HepG2 (cell line): Measurements from ENCODE around the gene PRKCSH.

ENCODE experiments used
- CBX2 ChIP-seq, 2 experiments: fragments of 200-600 bp in 1 of 2; sonication (generic); formaldehyde crosslinking in 1 of 2; IDR thresholded peaks; 2 replicates each; pipeline versions ENCODE4 v1.7.0 to v1.8.1; 2018 to 2022; ENCODE audit warnings: low read depth in 2 of 2, low read length in 1 of 2, mild to moderate bottlenecking in 1 of 2, missing genetic modification reagents in 1 of 2
- CEBPG ChIP-seq: IDR thresholded peaks from 2 replicates; pipeline ENCODE4 v1.6.1; 2016
- HNRNPK ChIP-seq: fragments of 200-400 bp; formaldehyde crosslinking; IDR thresholded peaks from 2 replicates; pipeline ENCODE4 v1.6.1; 2018; ENCODE audit warnings: low read length, low read depth, moderate library complexity, mild to moderate bottlenecking; ENCODE audit not compliant: poor library complexity, severe bottlenecking
- IKZF4 ChIP-seq: sonication (generic); formaldehyde crosslinking; IDR thresholded peaks from 2 replicates; pipeline ENCODE4 v1.5.1; 2020; ENCODE audit warnings: borderline replicate concordance, mild to moderate bottlenecking, low read depth, missing genetic modification reagents; ENCODE audit errors: not compliant biosample characterization
- NFIC ChIP-seq: IDR thresholded peaks from 2 replicates; pipeline ENCODE4 v1.6.1; 2012; ENCODE audit warnings: mild to moderate bottlenecking, low read length, inconsistent platforms
- SMARCC2 ChIP-seq: fragments of 450-650 bp; IDR thresholded peaks from 2 replicates; pipeline ENCODE4 v1.6.1; 2017; ENCODE audit warnings: antibody characterized with exemption, mild to moderate bottlenecking
- ZBTB20 ChIP-seq: sonication (generic); formaldehyde crosslinking; IDR thresholded peaks from 2 replicates; pipeline ENCODE4 v1.8.1; 2023; ENCODE audit warnings: missing genetic modification reagents, low read depth, mild to moderate bottlenecking, borderline replicate concordance
- ZNF12 ChIP-seq: sonication (generic); formaldehyde crosslinking; IDR thresholded peaks from 2 replicates; pipeline ENCODE4 v1.5.0; 2020; ENCODE audit warnings: missing genetic modification reagents
- ZNF777 ChIP-seq: sonication (generic); formaldehyde crosslinking; IDR thresholded peaks from 2 replicates; pipeline ENCODE4 v1.4.0; 2020; ENCODE audit warnings: missing genetic modification reagents
- TF ChIP-seq, protein P1 (sequence below): sonication (generic); formaldehyde crosslinking; IDR thresholded peaks from 2 replicates; pipeline ENCODE4 v1.4.0; 2020; ENCODE audit warnings: missing genetic modification reagents
- TF ChIP-seq, protein P2 (sequence below): sonication (generic); formaldehyde crosslinking; IDR thresholded peaks from 2 replicates; pipeline ENCODE4 v1.5.0; 2020; ENCODE audit warnings: mild to moderate bottlenecking, missing genetic modification reagents, moderate library complexity

GRCh38 chr19:11478167-11479089, 43.0 kb downstream of the PRKCSH start:
- TF ChIP-seq CEBPG (CRISPR knock-in tag) (no peak), HNRNPK (no peak), CBX2 (IDR thresholded peaks at IDR 0.05; ENCODE audit: low read depth, low read length) (no peak), CBX2 (CRISPR knock-in tag; IDR thresholded peaks at IDR 0.05; ENCODE audit: low read depth) (no peak), NFIC (no peak), SMARCC2 (no peak), ZNF777 (CRISPR knock-in tag) (no peak), ZBTB20 (CRISPR knock-in tag) (no peak), IKZF4 (CRISPR knock-in tag) (no peak), ZNF12 (CRISPR knock-in tag) (no peak)
- TF ChIP-seq, protein P1, sequence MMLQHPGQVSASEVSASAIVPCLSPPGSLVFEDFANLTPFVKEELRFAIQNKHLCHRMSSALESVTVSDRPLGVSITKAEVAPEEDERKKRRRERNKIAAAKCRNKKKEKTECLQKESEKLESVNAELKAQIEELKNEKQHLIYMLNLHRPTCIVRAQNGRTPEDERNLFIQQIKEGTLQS, result no peak
- TF ChIP-seq, protein P2, sequence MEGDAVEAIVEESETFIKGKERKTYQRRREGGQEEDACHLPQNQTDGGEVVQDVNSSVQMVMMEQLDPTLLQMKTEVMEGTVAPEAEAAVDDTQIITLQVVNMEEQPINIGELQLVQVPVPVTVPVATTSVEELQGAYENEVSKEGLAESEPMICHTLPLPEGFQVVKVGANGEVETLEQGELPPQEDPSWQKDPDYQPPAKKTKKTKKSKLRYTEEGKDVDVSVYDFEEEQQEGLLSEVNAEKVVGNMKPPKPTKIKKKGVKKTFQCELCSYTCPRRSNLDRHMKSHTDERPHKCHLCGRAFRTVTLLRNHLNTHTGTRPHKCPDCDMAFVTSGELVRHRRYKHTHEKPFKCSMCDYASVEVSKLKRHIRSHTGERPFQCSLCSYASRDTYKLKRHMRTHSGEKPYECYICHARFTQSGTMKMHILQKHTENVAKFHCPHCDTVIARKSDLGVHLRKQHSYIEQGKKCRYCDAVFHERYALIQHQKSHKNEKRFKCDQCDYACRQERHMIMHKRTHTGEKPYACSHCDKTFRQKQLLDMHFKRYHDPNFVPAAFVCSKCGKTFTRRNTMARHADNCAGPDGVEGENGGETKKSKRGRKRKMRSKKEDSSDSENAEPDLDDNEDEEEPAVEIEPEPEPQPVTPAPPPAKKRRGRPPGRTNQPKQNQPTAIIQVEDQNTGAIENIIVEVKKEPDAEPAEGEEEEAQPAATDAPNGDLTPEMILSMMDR (CRISPR knock-in tag), result no peak
